Measurements from ENCODE around the gene SLC38A1.
"Not testable (repeated sequence)": the region's sequence is repeated elsewhere in the genome, so short reads cannot be mapped to it uniquely, and the experiment has no call there.

Gene SLC38A1

GRCh38 chr12:46165191-46165590, 103.7 kb downstream of the SLC38A1 start:
- DNase-seq (ENCODE audit: low read depth, low spot score) = no peak

- no peak for DNase-seq (ENCODE audit: low read depth, low spot score)
These were observed 104.6 kb downstream of the SLC38A1 start for GRCh38 chr12:46164186-46164761.

- DNase-seq (ENCODE audit: low read depth, low spot score) = not testable (repeated sequence)
These were observed 106.2 kb downstream of the SLC38A1 start for GRCh38 chr12:46162549-46163076.

GRCh38 chr12:46160981-46161690, 107.7 kb downstream of the SLC38A1 start:
- no peak for DNase-seq (ENCODE audit: low read depth, low spot score)

GRCh38 chr12:46160101-46160980, 108.5 kb downstream of the SLC38A1 start:
- no peak for DNase-seq (ENCODE audit: low read depth, low spot score)

GRCh38 chr12:46159309-46159901, 109.4 kb downstream of the SLC38A1 start:
- no peak for DNase-seq (ENCODE audit: low read depth, low spot score)

GRCh38 chr12:46158501-46158900, 110.3 kb downstream of the SLC38A1 start:
- DNase-seq (ENCODE audit: low read depth, low spot score) = no peak

- no peak for DNase-seq (ENCODE audit: low read depth, low spot score)
These were observed 114.4 kb downstream of the SLC38A1 start for GRCh38 chr12:46154221-46154985.

GRCh38 chr12:46153268-46153872, 115.5 kb downstream of the SLC38A1 start:
- no peak for DNase-seq (ENCODE audit: low read depth, low spot score)

- DNase-seq (ENCODE audit: low read depth, low spot score) = no peak
These were observed 116.4 kb downstream of the SLC38A1 start for GRCh38 chr12:46152456-46152855.

- DNase-seq (ENCODE audit: low read depth, low spot score) = no peak
These were observed 118.1 kb downstream of the SLC38A1 start for GRCh38 chr12:46150735-46151134.

- DNase-seq (ENCODE audit: low read depth, low spot score) = no peak
These were observed 118.9 kb downstream of the SLC38A1 start for GRCh38 chr12:46149905-46150304.

GRCh38 chr12:46149079-46149464, 119.8 kb downstream of the SLC38A1 start:
- no peak for DNase-seq (ENCODE audit: low read depth, low spot score)

- DNase-seq (ENCODE audit: low read depth, low spot score) = no peak
These were observed 120.3 kb downstream of the SLC38A1 start for GRCh38 chr12:46148327-46149078.

GRCh38 chr12:46147144-46147543, 121.7 kb downstream of the SLC38A1 start:
- DNase-seq (ENCODE audit: low read depth, low spot score) = no peak

GRCh38 chr12:46145881-46146280, 123.0 kb downstream of the SLC38A1 start:
- no peak for DNase-seq (ENCODE audit: low read depth, low spot score)

- no peak for DNase-seq (ENCODE audit: low read depth, low spot score)
These were observed 124.4 kb downstream of the SLC38A1 start for GRCh38 chr12:46144433-46144832.

- DNase-seq (ENCODE audit: low read depth, low spot score) = no peak
These were observed 132.6 kb downstream of the SLC38A1 start for GRCh38 chr12:46136249-46136648.

GRCh38 chr12:46135750-46136149, 133.1 kb downstream of the SLC38A1 start:
- DNase-seq (ENCODE audit: low read depth, low spot score) = no peak

GRCh38 chr12:46134852-46135251, 134.0 kb downstream of the SLC38A1 start:
- no peak for DNase-seq (ENCODE audit: low read depth, low spot score)

Measured in smooth muscle cell of the brain vasculature (primary cell).